Measurements from ENCODE around the gene VAC14.
A peak's percentile ranks its signal among the peaks of the same experiment; 100 is the strongest.
"Not testable (repeated sequence)": the region's sequence is repeated elsewhere in the genome, so short reads cannot be mapped to it uniquely, and the experiment has no call there.

Gene VAC14

DNA sequence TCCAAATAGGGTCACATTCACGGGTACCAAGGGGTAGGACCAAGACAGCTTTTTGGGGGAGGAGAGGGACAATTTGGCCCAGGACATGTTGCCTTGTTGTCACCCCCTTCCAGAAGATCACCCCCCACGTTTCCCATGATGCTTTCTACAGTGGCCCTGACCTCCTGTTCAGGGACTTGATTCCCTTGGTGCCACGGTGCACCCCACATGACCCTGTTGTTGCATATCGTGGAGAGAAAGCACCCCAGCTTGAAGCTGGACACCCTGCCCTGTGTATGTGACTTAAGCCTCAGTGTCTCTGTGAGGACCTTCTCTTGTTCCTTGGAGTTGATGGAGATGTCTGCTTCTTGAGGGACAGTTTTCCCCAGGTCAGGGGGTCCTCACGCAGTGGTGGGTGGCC is 142.0 kb downstream of the VAC14 start:
- no peak for DNase-seq

DNA sequence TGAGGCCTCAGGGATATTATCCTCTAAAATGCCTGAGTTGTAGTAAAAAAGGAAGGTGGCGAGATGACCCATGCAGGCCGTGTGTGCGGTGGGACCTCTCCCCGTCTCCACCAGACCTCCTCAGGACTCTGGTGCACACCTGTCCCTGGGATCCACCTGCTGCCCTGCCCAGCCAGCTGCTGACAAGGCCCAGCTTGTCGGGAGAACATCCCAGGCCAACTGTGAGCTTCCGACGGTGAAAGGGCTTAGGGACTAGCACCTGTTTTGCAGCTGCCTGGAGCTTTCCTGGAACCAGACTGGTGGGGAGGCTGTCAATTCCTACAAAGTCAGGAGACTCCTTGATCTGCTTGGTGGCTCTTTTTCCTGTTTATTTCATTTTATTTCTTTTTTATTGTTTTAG is 143.0 kb downstream of the VAC14 start:
- DNase-seq = no peak

DNA sequence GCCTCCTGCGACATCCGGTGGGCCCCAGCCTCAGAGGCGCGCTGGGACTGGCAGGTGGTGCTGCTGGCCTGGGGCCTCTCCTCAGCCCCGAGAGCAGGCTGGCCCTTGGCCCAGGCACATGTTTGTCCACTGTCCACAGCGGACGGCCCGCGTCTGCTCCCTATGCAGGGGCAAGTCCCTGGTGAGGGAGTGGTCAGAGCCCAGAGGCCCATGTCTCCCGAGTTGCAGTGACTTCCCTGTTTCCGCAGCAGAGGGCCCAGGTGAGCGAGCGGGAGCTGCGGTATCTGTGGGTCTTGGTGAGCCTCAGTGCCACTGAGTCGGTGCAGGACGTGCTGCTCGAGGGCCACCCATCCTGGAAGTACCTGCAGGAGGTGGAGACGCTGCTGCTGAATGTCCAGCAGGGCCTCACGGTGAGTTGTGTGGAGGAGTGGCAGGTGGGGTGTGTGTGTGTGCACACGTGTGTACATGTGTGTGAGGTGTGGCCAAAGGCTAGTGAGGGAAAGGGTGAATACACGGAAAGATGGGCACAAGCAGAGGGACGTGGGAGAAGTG is 144.2 kb downstream of the VAC14 start:
- DNase-seq = no peak

DNA sequence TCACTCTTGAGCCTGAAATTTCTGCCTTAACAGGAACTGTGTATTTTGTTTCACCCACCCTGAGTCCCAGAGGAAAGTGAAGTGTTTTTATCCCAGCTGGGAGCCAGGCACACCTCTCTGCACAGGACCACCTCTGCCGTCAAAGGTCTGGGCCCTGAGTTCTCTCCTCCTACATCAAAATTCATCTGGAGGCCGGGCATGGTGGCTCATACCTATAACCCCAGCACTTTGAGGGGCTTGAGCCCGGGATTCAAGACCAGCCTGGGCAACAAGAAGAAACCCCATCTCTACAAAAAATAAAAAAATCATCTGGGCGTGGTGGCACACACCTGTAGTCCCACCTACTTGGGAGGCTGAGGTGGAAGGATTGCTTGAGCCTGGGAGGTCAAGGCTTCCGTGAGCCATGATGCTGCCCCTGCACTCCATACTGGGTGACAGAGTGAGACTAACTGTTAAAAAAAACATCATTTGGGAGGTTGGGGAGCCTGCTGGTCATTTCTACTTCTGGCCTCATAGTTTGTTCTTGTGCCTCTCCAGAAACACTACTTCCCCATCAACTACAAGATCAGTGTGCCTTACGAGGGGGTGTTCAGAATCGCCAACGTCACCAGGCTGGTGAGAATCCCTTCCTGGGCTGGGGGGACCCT is 144.8 kb downstream of the VAC14 start:
- no peak for DNase-seq

DNA sequence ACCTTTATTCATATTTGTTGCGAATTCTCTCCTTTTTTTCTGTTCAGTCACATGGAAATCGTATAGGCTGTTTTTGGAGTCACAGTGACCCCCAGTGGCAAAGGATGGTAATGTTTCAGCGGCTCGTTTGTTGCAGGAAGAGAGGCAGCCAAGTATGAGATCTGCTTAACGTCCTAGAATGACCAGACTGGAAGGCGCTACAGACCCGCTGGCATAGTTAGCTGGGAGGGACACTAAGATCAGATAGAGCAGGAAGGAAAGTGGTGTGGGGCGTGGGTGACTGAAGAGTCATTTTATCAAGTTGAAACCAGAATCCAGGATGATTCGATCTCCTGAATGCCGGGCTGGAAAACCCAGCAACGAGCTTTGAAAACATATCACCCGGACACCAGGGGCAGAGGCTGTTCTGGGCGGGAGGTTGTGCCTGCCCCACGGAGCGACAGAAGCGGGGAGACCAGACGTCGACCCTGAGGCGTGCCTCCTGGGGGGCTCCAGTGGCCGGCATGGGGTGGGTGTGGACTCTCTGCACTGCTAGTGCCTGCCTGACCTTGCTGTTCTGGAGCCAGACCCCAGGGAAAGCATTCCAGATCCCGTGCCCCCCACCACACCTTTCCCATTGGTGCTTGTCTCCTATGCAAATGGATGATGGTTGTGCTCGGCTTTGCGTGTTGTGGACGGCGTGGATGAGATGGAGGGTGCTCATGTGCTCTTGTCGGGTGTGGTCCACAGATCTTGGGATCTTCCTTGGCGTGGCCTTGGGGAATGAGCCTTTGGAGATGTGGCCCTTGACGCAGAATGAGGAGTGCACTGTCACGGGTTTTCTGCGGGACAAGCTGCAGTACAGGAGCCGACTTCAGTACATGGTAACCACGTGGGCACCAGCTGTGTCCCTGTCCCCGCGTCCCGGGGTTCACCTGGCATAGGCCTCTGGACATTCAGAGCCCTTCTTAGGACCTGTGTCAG is 146.9 kb downstream of the VAC14 start:
- peak; percentile 75 for DNase-seq

DNA sequence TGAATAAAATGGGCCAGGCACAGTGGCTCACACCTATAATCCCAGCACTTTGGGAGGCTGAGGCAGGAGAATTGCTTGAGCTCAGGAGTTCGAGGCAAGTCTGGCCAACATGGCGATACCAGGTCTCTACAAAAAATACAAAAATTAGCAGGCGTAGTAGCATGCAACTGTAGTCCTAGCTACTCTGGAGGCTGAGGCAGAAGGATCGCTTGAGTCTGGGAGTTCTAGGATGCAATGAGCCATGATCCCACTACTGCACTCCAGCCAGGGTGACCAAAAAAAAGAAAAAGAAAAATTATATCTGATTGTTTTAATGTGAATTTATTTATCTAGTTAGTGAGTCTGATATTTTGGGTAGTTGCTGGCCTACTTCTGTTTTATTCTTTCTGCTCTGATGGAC is 147.6 kb downstream of the VAC14 start:
- no peak for DNase-seq

DNA sequence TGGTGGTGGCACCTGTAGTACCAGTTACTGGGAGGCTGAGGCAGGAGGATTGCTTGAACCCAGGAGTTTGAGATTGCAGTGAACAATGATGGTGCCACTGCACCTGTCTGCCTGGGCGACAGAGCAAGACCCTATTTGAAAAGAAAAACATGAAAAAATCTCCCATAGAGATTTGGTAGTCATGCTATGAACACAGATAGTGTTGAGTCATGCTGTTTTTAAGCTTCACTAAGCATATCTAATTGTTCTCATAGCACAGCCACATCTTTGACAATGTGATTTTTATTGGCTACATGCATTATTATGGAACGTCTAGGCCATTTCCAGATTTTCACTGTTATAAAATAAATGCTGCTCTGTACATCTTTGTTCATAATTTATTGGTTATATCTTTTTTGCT is 148.6 kb downstream of the VAC14 start:
- no peak for DNase-seq

DNA sequence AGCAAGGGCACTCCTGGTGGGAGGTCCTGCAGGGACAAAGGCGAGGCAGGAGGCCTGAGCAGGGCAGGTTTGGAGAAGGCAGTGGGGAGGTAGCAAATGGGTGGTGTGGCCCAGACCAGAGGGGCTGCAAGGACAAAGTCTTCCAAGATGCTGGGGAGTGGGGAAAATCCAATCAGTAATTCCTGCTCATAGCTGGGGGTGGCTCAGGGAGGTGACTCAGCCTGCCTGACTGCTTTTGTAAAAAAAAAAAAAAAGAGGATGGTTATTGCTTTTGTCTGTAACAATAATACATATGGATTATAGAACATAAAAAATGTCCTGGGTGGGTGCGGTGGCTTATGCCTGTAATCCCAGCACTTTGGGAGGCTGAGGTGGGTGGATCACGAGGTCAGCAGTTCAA is 149.4 kb downstream of the VAC14 start:
- DNase-seq = no peak

DNA sequence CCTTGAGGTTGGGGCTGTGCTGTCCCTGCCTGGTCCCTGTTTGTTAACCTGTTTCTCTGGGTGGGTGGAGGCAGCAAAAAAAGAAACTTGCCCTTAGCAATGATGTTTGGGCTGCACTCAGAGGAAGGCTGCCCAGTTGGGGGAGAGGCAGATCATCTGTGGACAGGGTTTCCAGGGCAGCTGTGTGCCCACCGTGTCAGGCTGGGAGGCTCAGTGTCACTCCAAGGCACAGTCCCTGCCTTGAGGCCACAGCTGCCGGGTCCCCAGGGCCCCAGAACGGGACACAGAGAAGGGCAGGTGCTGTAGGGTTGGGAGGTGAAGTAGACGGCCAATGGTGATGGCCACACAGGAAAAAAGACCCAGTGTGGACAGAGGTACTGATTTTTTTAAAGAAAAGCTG is 150.7 kb downstream of the VAC14 start:
- no peak for DNase-seq

DNA sequence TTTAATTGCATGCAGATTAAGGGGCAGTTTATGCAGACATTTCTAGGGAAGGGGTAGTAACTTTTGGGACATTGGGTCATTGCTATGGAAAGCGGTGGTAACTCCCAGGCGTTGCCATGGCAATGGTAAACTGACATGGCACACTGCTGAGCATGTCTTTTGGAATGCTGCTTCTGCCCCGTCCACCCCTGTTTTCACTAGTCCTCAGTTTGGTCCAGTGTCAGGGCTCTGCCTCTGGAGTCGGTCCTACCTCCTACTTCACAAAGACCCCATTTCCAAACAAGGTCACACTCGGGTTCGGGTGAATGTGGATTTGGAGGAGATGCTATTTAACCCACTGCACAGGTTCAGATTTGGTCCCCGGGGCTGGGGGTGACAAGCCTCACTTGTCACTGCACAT is 151.7 kb downstream of the VAC14 start:
- DNase-seq = no peak

DNA sequence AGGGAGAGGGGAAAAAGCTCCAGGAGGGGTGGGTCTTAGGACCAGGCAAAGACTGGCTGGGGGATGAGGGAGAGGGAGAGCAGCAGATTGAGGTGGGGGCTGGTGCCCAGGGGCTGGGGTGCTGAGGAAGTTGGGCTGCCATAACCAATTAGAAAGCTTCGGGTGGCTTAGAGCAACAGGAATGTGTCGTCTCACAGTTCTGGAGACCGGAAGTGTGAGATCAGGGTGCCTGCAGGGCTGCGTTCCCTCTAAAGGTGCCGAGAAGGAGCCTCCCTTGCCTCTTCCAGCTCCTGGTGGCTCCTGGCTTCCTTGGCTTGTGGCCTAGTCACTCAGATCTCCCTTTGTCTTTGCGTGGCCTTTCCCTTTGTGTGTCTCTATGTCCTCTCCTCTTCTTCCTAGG is 152.4 kb downstream of the VAC14 start:
- no peak for DNase-seq

DNA sequence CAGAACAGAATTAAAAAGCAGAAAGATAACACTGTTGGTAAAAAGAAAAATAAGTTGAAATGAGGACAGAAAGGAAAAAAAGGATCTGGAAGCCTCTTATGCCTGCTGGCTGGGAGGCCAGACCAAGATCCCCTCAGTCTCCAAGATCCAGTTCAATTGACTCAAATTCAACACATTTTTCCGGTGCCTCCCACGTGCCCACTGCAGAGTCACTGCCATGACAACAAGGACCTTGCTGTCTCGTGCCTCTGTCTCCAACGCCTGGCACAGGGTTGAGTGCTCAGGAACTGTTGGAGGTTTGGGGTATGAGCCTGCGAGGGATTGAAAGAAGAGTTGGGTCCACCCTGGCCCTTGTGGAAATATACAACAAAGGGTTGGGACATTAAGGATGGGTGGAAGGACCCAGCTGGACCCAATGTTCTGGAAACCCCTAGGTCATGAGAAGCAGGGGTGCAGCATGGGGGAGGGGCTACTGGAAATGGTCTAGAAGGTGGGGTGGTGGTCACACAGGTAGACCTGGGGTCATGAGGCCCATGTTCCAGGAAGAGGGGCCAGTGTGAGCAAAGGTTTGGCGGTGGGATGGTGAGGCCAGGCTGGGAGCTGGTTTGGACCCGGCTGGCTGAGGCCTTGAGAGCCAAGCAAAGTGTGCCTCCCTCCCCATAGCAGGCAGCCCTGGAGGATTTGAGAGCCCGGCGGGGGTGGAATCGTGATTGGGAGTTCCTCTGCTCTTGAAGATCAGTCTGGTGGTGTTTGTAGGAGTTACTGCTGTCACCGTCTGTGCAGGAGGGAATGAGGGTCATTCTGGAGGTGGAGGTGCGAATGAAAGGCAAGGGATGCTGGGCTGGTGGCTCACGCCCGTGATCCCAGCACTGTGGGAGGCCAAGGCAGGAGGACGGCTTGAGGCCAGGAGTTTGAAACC is 153.3 kb downstream of the VAC14 start:
- no peak for DNase-seq

DNA sequence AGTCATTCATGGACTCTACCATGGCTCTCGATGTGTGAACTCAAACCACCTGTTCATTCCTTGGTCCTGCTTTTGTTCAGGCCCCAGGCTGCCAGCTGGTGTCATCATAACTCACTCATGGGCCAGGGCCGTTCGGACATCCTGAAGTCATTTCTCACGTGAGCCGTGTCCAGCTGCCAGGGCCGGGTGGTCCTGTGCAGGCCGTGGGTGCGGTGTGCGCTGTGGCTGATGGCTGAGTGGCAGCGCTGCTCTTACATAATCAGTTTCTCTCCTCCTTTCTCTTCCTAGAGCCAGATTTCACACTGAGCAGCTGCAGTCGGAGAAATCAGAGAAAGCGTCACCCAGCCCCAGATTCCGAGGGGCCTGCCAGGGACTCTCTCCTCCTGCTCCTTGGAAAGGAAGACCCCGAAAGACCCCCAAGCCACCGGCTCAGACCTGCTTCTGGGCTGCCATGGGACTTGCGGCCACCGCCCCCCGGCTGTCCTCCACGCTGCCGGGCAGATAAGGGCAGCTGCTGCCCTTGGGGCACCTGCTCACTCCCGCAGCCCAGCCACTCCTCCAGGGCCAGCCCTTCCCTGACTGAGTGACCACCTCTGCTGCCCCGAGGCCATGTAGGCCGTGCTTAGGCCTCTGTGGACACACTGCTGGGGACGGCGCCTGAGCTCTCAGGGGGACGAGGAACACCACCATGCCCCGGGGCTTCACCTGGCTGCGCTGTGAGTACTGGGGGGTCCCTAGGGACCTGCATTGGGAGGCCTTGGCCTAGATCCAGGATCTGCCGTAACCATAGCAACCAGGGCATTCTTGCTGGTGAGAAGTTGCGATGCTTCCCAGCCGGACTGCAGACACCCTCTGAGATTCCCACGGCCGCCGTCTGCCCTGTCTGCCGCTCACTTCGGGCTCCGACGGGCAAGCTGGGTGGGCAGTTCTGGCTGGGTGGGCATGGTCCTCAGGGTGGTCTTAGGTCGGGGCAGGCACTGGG is 154.4 kb downstream of the VAC14 start, which contains the start of gene IL34:
IL34 (plus strand) TSS at position 300 of the 982 bp plus-strand sequence; CDS start at position 689, 389 bp downstream.
- no peak for DNase-seq

DNA sequence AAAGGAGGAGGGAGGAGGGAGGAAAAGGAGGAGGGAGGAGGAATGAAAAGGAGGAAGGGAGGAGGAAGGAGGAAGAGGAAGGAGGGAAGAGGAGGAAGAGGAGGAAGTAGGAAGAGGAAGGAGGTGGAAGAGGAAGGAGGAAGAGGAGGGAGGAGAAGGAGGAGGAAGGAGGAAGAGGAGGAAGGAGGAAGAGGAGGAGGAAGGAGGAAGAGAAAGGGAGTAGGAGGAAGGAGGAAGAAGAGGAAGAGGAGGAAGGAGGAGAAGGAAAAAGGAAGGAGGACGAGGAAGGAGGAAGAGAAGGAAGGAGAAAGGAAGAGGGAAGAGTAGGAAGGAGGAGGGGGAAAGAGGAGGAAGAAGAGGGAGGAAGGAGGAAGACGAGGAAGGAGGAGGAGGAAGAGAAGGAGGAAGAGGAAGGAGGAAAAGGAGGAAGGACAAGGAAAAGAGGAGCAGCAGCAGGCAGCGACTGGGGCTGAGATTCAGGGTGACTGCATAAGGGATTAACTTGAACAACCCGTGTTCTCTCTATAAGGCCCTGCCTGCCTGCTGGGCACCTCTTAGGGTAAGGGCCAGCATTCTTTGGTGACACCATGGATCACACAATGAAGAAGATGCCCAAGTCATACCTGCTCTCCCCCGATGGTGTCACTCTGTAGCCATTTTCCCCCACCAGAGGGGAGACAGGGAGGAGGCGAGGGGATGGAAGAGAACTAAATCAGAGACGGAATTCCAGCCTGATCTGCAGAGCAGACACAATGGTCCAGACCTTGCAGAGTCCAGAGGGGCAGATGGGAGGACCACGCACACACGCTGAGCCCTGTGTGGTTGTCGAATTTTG is 156.0 kb downstream of the VAC14 start:
- DNase-seq = no peak

DNA sequence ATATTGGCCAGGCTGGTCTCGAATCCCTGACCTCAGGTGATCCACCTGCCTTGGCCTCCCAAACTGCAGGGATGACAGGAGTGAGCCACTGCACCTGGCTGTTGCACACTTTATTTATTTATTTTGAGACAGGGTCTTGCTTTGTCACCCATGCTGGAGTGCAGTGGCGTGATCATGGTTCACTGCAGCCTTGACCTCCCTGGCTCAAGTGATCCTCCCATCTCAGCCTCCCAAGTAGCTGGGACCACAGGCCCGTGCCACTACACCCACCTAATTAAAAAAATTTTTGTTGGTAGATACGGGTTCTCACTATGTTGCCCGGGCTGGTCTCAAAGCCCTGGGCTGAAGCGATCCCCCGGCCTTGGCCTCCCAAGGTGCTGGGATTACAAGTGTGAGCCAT is 157.7 kb downstream of the VAC14 start:
- DNase-seq = not testable (repeated sequence)

DNA sequence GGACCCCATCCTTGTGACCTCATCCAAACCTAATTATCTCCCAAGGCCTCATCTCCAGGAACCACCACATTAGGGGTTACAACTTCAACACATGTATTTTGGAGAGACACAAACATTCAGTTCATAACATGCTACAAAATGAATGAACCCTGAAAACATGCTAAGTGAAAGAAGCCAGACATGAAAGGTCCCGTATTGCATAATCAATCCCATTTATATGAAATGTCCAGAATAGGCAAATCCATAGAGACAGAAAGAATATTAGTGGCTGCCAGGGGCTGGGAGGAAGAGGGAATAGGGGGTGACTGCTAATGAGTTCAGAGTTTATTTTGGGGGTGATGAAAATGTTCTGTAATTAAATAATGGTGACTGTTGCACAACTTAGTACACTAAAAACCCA is 158.3 kb downstream of the VAC14 start:
- no peak for DNase-seq

DNA sequence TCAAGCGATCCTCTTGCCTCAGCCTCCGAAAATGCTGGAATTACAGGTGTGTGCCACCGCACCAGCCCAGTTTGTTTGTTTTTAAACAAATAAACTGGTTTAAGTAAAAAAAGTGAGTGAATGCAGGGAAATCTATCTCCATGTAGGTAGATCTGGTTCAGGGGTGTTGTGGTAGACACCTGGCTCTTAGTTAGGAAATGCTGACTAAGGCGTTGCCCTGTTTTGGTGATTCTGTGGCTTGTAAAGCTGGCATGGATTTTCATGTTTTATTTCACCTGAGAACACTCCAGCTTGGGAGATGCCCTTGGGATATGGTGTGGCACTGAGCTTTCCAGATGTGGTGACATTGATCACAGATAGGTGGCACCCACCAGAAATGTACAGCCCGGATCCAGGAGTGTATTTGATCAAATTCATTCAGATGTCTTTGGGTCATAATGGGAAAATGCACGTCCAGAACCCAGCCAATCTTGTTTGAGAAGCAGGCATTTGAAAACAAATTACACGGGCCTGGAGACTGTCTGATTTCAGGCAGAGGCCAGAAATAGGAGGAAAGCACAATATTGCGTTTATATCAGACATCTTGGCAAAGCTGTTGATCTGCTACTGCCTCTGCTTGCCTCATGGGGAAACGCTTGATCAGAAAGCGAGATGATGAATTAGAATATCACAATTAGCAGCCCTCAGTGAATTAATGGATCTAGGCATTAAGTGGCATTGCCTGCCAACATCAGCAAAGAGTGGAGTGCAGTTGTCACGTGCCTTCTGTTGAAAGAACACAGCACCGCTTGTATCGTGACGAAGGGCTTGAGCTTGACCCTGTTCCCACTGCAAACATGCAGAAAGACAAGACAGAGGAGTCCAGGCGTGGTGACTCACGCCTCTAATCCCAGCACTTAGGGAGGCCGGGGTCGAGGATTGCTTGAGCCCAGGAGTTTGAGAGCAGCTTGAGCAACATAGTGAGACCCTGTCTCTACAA is 161.9 kb downstream of the VAC14 start:
- DNase-seq = no peak

All from stimulated activated CD4-positive, alpha-beta T cell treated with anti-CD3 and anti-CD28 coated beads, Interleukin-4, amount 100 ng/mL, for 1 hour (primary cell).